Sigmoid colon (tissue), 7 donors: ENCODE data around the gene UTP4. TPM values are rescaled to one million over a fixed set of nuclear protein-coding genes. Genes with fewer than 3 reads are reported as not detected.

Experiments used
- DNase-seq: peaks from one replicate; pipeline ENCODE4 v3.0.0-alpha.2; 2019
- H3K27ac ChIP-seq, 4 donors: fragments of 200-600 bp; sonication (generic); one replicate each; pipeline ENCODE4 v1.5.1; 2016 to 2019; ENCODE audit warnings: mild to moderate bottlenecking in 1 of 4
- H3K27me3 ChIP-seq, 3 donors: fragments of 200-600 bp; sonication (generic); one replicate each; pipeline ENCODE4 v1.5.1; 2019; ENCODE audit warnings: mild to moderate bottlenecking in 1 of 3
- H3K36me3 ChIP-seq, 4 donors: fragments of 200-600 bp; sonication (generic); one replicate each; pipeline ENCODE4 v1.5.1; 2016 to 2019
- H3K4me1 ChIP-seq, 4 donors: fragments of 200-600 bp; sonication (generic); one replicate each; pipeline ENCODE4 v1.5.1; 2017 to 2019
- H3K4me3 ChIP-seq, 4 donors: fragments of 200-600 bp; sonication (generic); one replicate each; pipeline ENCODE4 v1.5.1; 2017 to 2019; ENCODE audit warnings: mild to moderate bottlenecking in 2 of 4, moderate library complexity in 1 of 4
- H3K9me3 ChIP-seq, 4 donors: fragments of 200-600 bp in 3 of 4; sonication (generic) in 3 of 4; one replicate each; pipeline versions ENCODE4 v1.5.1 to v1.6.1; 2013 to 2019
- CTCF ChIP-seq, 4 experiments: fragments of 450-650 bp in 3 of 4; fragments of 200-600 bp in 1 of 4; IDR thresholded peaks; one replicate each; pipeline ENCODE4 v1.5.1; 2016 to 2019; ENCODE audit warnings: antibody characterized with exemption in 4 of 4, mild to moderate bottlenecking in 3 of 4, moderate library complexity in 2 of 4
- EP300 ChIP-seq, 4 donors: sonication (generic); formaldehyde crosslinking; IDR thresholded peaks; one replicate each; pipeline ENCODE4 v1.6.1; 2017; ENCODE audit warnings: antibody characterized with exemption in 4 of 4
- POLR2A ChIP-seq, 2 donors: fragments of 450-650 bp; IDR thresholded peaks; one replicate each; pipeline ENCODE4 v1.6.1; 2016; ENCODE audit warnings: antibody characterized with exemption in 2 of 2, mild to moderate bottlenecking in 2 of 2, moderate library complexity in 2 of 2
- POLR2AphosphoS5 ChIP-seq, 4 donors: sonication (generic); formaldehyde crosslinking; IDR thresholded peaks; one replicate each; pipeline ENCODE4 v1.6.1; 2017; ENCODE audit warnings: antibody characterized with exemption in 4 of 4
- WGBS, 2 donors: extraction: QIAGEN DNeasy Blood & Tissue Kit; methylation state at CpG; one replicate each; pipeline ENCODE4 v1.1.7; 2013; 5-methylcytosine and 5-hydroxymethylcytosine counted together
- intact Hi-C: fragments of 100-400 bp; cut with DNase I; formaldehyde crosslinking; loops from one replicate; pipeline ENCODE4 v1.15.1; 2023
- polyA plus RNA-seq, 3 donors: library from polyadenylated mRNA; stranded (reverse); fragments of 200-250 nt; gene quantifications; one replicate each; pipeline ENCODE4 v1.2.3, GENCODE V29; 2013
- total RNA-seq, 4 donors: library from RNA; depleted of rRNA; stranded (reverse); fragments of >200 nt; gene quantifications; one replicate each; pipeline ENCODE4 v1.1.0, GENCODE V29; 2016
- donor health status: healthy with polysubstance abuse.
- donor health status: Bipolar disorder and iron deficiency.
- donor health status: healthy.

Gene UTP4
- total and polyA plus RNA-seq, 7 donors: 9.5 to 37.5 (median 24.6) TPM

GRCh38 chr16:69195369-69196029 is 63.0 kb downstream of the UTP4 start:
- H3K27ac ChIP-seq: no peak overlapping the region
- WGBS, 2 donors: 42 to 79% methylated on average over 4 of the region's 4 CpGs
- peaks cover 0 to 35% (median 25%) of the 10 kb centered on the region in 4 donors for H3K4me1 ChIP-seq
- TF ChIP-seq CTCF (IDR thresholded peaks at IDR 0.05) (no peak), POLR2A (IDR thresholded peaks at IDR 0.05) (no peak), POLR2AphosphoS5 (IDR thresholded peaks at IDR 0.05) (no peak), EP300 (IDR thresholded peaks at IDR 0.05) (no peak)
- no peaks in the 10 kb centered on the region for H3K36me3 ChIP-seq
- no peak for DNase-seq
- no peak overlapping the region for H3K4me3 ChIP-seq
- H3K9me3 ChIP-seq: no peaks in the 10 kb centered on the region
- H3K27me3 ChIP-seq: no peaks in the 10 kb centered on the region
- intact Hi-C loops: no loop called here

- H3K4me3 ChIP-seq: no peak overlapping the region
- H3K9me3 ChIP-seq: no peaks in the 10 kb centered on the region
- peaks cover 0 to 36% (median 24%) of the 10 kb centered on the region in 4 donors for H3K4me1 ChIP-seq
- H3K27ac ChIP-seq: no peak overlapping the region
- no peaks in the 10 kb centered on the region for H3K36me3 ChIP-seq
- no peaks in the 10 kb centered on the region for H3K27me3 ChIP-seq
- intact Hi-C loops: no loop called here
- DNase-seq: no peak
- no peak for TF ChIP-seq CTCF (IDR thresholded peaks at IDR 0.05)
- no peak for TF ChIP-seq EP300 (IDR thresholded peaks at IDR 0.05)
- no peak for TF ChIP-seq POLR2A (IDR thresholded peaks at IDR 0.05)
- no peak for TF ChIP-seq POLR2AphosphoS5 (IDR thresholded peaks at IDR 0.05)
These were observed 65.1 kb downstream of the UTP4 start for GRCh38 chr16:69197573-69197972.

GRCh38 chr16:69199382-69199781 is 66.9 kb downstream of the UTP4 start:
- peaks cover 0 to 30% (median 16%) of the 10 kb centered on the region in 4 donors for H3K4me1 ChIP-seq
- WGBS, 2 donors: 93 to 97% methylated on average over 7 of the region's 7 CpGs
- TF ChIP-seq EP300 (IDR thresholded peaks at IDR 0.05) (no peak), CTCF (IDR thresholded peaks at IDR 0.05) (no peak), POLR2A (IDR thresholded peaks at IDR 0.05) (no peak), POLR2AphosphoS5 (IDR thresholded peaks at IDR 0.05) (no peak)
- H3K9me3 ChIP-seq: no peaks in the 10 kb centered on the region
- peak; percentile 83 for DNase-seq
- intact Hi-C loops: no loop called here
- H3K27ac ChIP-seq: no peak overlapping the region
- no peaks in the 10 kb centered on the region for H3K27me3 ChIP-seq
- H3K36me3 ChIP-seq: no peaks in the 10 kb centered on the region
- H3K4me3 ChIP-seq: no peak overlapping the region

DNA sequence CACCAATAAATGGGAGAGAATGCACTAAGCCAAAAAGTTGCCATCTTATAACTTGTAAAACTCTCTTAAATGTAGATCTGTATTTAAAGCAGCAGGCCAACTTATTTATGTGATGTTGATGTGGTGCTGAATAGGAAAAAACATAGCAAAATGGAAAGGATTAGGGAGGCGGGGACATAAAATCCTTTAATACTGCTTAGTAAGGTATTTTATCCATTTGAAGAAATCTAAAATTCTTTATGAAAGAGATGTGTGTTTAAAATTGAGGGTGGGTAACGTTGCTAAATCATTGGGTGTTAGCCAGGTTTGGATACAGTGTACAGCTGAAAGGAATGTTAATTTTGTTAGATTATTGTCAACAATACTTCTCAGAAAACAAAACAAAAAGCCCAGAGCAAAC is 68.8 kb downstream of the UTP4 start:
- H3K27me3 ChIP-seq: no peaks in the 10 kb centered on the region
- H3K9me3 ChIP-seq: no peaks in the 10 kb centered on the region
- 49 to 77% methylated on average over 2 of the region's 2 CpGs for WGBS, 2 donors
- peak overlapping the region in 1 of 4 donors; percentile 22 for H3K27ac ChIP-seq
- no peak overlapping the region for H3K4me3 ChIP-seq
- H3K36me3 ChIP-seq: no peaks in the 10 kb centered on the region
- TF ChIP-seq CTCF (IDR thresholded peaks at IDR 0.05): no peak
- H3K4me1 ChIP-seq: peaks cover 0 to 34% (median 24%) of the 10 kb centered on the region in 4 donors
- no peak for DNase-seq
- intact Hi-C loops: no loop called here

- intact Hi-C loops: no loop called here
- Histone ChIP-seq H3K27ac (peak overlapping the region in 1 of 4 donors; percentile 22), H3K36me3 (no peaks in the 10 kb centered on the region), H3K27me3 (no peaks in the 10 kb centered on the region), H3K9me3 (no peaks in the 10 kb centered on the region), H3K4me3 (no peak overlapping the region), H3K4me1 (peaks cover 0 to 34% (median 22%) of the 10 kb centered on the region in 4 donors)
- 73 to 75% methylated on average over 2 of the region's 2 CpGs for WGBS, 2 donors
- DNase-seq: no peak
- TF ChIP-seq POLR2AphosphoS5 (IDR thresholded peaks at IDR 0.05) (no peak), POLR2A (IDR thresholded peaks at IDR 0.05) (no peak)
These were observed 69.3 kb downstream of the UTP4 start for GRCh38 chr16:69201787-69202186.
